LNCaP clone FGC (cell line): Measurements from ENCODE around the gene PRKCE.

Experiments
- DNase-seq: peaks from one replicate; pipeline ENCODE4 v3.0.0-alpha.2; 2011; ENCODE audit warnings: low read depth
- H3K4me3 ChIP-seq: 2 replicates; pipeline ENCODE4 v1.5.1; 2011; ENCODE audit warnings: mild to moderate bottlenecking, low read depth, low read length, control low read depth
- TF ChIP-seq, protein P1 (sequence below): IDR thresholded peaks from 2 replicates; pipeline ENCODE4 v1.5.1; 2012; ENCODE audit warnings: mild to moderate bottlenecking; ENCODE audit not compliant: control insufficient read depth, insufficient read depth; ENCODE audit errors: extremely low read depth

The PRKCE gene

DNA sequence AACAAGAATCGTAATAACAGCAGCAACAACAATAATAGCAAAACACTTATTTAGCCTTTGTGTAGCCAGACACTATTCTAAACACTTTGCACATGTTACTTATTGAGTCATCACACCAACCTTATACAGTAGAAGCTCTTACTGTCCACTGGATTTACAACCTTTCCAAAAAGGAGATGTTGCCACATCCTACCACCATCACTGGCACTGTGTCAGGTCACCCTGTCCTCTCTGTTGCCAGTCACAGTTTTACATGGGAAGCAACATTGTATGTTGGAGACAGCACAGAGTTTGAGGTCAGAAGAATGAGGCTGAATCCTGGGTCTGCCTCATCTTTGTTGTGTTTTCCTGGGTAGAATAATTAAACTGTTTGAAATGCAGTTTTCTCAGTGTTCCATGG lies 444.4 kb downstream of the PRKCE start:
- H3K4me3 ChIP-seq = no peak overlapping the region
- TF ChIP-seq, protein P1, sequence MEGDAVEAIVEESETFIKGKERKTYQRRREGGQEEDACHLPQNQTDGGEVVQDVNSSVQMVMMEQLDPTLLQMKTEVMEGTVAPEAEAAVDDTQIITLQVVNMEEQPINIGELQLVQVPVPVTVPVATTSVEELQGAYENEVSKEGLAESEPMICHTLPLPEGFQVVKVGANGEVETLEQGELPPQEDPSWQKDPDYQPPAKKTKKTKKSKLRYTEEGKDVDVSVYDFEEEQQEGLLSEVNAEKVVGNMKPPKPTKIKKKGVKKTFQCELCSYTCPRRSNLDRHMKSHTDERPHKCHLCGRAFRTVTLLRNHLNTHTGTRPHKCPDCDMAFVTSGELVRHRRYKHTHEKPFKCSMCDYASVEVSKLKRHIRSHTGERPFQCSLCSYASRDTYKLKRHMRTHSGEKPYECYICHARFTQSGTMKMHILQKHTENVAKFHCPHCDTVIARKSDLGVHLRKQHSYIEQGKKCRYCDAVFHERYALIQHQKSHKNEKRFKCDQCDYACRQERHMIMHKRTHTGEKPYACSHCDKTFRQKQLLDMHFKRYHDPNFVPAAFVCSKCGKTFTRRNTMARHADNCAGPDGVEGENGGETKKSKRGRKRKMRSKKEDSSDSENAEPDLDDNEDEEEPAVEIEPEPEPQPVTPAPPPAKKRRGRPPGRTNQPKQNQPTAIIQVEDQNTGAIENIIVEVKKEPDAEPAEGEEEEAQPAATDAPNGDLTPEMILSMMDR = no peak
- no peak for DNase-seq

DNA sequence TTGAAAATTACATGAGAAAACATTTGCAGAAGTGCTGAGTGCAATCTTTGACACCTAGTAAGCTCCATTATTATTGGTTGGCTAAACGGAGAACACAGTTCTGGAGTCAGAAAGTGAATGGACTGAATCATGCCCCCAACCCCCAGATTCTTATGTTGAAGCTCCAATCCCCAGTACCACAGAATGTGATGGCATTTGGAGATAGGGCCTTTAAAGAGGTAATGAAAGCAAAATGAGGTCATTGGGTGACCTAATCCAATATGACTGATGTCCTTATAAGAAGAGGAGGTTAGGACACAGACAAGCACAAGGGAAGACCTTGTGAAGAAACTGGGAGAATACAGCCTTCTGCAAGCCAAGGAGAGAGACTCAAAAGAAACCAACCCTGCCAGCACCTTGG lies 444.8 kb downstream of the PRKCE start:
- no peak for DNase-seq
- TF ChIP-seq, protein P1 = no peak
- H3K4me3 ChIP-seq = no peak overlapping the region

DNA sequence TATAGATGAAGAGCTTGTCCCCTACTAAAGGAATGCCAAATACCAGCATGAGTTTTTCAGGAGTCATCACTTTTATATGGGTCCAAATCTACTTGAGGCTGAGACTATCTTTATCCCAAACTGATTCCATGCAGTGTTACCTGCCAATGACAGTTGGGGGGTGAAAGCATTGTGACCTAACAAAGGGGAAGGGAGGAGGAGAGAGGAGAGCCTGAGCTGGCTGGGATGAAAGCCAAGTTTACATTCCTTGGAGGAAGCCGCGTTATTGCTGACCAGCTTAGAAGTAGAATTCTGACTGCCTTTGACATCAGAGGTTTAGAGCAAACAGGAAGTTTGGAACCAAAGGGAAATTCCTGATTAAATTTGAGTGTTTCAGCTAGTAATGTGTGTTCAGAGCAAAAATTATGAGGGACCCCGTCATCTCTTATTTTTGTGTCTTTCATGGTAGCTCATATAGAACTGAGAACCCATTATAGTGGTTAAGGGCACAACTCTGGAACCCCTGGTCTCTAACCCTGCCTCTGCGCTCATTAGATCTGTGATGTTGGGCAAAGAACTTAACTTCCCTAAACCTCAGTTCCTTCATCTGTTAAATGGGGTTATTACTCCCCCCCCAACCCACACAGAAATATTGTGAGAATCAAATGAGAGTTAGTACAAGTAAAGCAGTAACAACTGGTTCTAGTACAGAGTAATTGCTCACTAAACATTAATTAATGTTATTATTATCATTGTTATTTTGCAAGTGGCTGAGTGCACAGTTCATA lies 446.4 kb downstream of the PRKCE start:
- no peak for DNase-seq
- H3K4me3 ChIP-seq = no peak overlapping the region

DNA sequence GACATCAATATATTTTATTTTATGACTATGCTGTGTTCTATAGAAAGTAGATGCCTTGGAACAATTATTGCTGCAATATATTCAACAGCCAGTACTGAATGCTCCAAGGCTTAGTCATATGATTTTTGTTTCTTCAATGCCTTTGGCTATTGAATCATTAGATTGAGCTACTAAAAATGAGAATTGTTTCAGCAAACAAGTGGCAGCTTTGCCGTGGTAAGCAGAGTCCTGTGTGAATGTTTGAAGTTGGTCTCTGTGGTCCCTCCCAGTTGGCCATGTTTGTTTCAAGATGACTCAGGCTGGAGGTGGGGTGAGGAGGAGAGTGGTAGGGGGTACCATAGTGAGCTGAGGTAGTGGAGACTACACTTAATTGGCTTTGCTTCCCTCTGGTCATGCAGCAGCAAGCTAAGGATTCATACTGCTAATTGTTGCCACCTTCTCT lies 447.2 kb downstream of the PRKCE start:
- TF ChIP-seq, protein P1 = no peak
- H3K4me3 ChIP-seq = no peak overlapping the region
- no peak for DNase-seq

More for the DNA sequence above, 446.4 kb downstream of the PRKCE start:
- TF ChIP-seq, protein P1 = no peak

DNA sequence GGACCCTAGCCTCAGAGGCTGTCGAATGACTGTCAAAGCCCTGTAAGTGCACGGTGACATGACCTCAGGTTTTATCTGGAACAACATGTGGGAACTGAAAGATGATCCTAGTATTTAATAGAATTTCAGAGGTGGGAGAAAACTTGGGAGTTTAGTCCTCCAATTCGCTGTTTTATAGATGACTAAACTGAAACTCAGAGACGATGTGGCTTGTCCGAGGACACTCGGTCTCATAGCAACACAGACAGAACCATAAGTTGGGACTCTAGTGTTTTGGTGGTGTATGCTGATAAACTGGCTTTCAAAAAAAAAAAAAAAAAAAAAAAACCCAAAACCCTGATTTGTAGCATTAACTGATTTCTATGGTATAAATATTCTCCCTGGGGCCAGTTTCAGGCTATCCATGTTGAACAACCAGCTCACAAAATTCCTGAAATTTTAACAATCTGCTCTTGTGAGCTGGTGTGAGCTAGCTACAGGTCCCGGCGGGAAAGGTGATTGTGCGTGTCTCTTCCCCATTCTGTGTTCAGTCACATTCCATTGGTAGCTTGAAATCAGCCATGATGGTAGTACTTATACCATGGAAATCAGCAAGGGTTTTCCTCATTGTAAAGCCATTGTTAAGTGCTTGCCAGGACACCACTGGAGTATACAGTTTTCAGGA lies 450.2 kb downstream of the PRKCE start:
- no peak overlapping the region for H3K4me3 ChIP-seq
- TF ChIP-seq, protein P1 = no peak
- DNase-seq = no peak

DNA sequence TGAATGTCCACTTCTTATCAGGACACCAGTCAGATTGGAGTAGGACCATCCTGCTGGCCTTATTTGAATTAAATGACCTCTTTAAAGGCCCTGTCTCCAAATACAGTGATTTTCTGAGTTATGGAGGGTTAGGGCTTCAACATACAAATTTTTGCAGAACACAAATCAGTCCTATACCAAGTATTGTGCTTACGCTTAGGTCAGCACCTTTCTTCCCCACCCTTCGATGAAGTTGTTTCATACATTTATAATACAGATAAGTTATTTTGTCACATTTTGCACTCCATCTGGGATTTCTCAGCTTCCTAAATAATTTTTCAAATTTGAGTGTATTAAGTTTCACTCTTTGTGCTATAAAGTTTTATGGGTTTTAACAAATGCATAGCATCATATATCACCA lies 455.2 kb downstream of the PRKCE start:
- no peak overlapping the region for H3K4me3 ChIP-seq
- TF ChIP-seq, protein P1 = no peak
- no peak for DNase-seq
